ENCODE results near the gene AMFR. TPM values are rescaled to one million over a fixed set of nuclear protein-coding genes. Genes with fewer than 3 reads are reported as not detected.

The AMFR gene
- total RNA-seq, 2 donors from 2014 or later = 87.7 to 130 TPM

- Histone ChIP-seq H3K4me3 (no peak overlapping the region), H3K4me1 (no peaks in the 10 kb centered on the region), H3K9me3 (no peaks in the 10 kb centered on the region), H3K27me3 (no peaks in the 10 kb centered on the region), H3K27ac (no peak overlapping the region), H3K36me3 (replicated peaks in 1 of 2; ENCODE audit: insufficient read depth in 1 of 2, low read depth in 2 of 2) (peaks cover 0 to 22% of the 10 kb centered on the region in 2 donors)
- DNase-seq (no peak), ATAC-seq (no peak)
- TF ChIP-seq CTCF (IDR thresholded peaks at IDR 0.05) (no peak), POLR2A (IDR thresholded peaks at IDR 0.05) (no peak)
- intact Hi-C loops (cut with DNase I) = no loop called here
- 94 to 95% methylated on average over 3 of the region's 3 CpGs for WGBS, 2 donors
Observed at GRCh38 chr16:56389554-56389953, 35.8 kb downstream of the AMFR start.

GRCh38 chr16:56388209-56388608 is 37.1 kb downstream of the AMFR start:
- H3K36me3 ChIP-seq (replicated peaks in 1 of 2; ENCODE audit: insufficient read depth in 1 of 2, low read depth in 2 of 2) = peaks cover 0 to 22% of the 10 kb centered on the region in 2 donors
- no peak for ATAC-seq

GRCh38 chr16:56387396-56387795 is 37.9 kb downstream of the AMFR start:
- WGBS, 2 donors = 94 to 98% methylated on average over 3 of the region's 3 CpGs
- ATAC-seq (no peak), DNase-seq (no peak)
- Histone ChIP-seq H3K4me1 (peaks cover 4% of the 10 kb centered on the region), H3K27me3 (no peaks in the 10 kb centered on the region), H3K4me3 (no peak overlapping the region), H3K9me3 (no peaks in the 10 kb centered on the region), H3K27ac (no peak overlapping the region), H3K36me3 (replicated peaks in 1 of 2; ENCODE audit: insufficient read depth in 1 of 2, low read depth in 2 of 2) (peaks cover 0 to 22% of the 10 kb centered on the region in 2 donors)
- intact Hi-C loops (cut with DNase I) = no loop called here
- TF ChIP-seq CTCF (IDR thresholded peaks at IDR 0.05) (no peak), POLR2A (IDR thresholded peaks at IDR 0.05) (no peak)

More at GRCh38 chr16:56388209-56388608, 37.1 kb downstream of the AMFR start:
- no peaks in the 10 kb centered on the region for H3K9me3 ChIP-seq
- TF ChIP-seq POLR2A (IDR thresholded peaks at IDR 0.05) (no peak), CTCF (IDR thresholded peaks at IDR 0.05) (no peak)
- intact Hi-C loops (cut with DNase I) = no loop called here
- H3K27me3 ChIP-seq = no peaks in the 10 kb centered on the region
- peaks cover 3% of the 10 kb centered on the region for H3K4me1 ChIP-seq
- H3K27ac ChIP-seq = no peak overlapping the region
- no peak for DNase-seq
- H3K4me3 ChIP-seq = no peak overlapping the region

GRCh38 chr16:56384074-56384721 is 41.1 kb downstream of the AMFR start:
- H3K27ac ChIP-seq = peak overlapping the region in 2 of 4 donors; percentile 36 to 61

More at GRCh38 chr16:56384074-56384721, 41.1 kb downstream of the AMFR start:
- Histone ChIP-seq H3K4me3 (no peak overlapping the region), H3K9me3 (peaks cover 0 to 13% (median 0%) of the 10 kb centered on the region in 3 donors), H3K4me1 (peaks cover 4% of the 10 kb centered on the region), H3K27me3 (no peaks in the 10 kb centered on the region), H3K36me3 (replicated peaks in 1 of 2; ENCODE audit: insufficient read depth in 1 of 2, low read depth in 2 of 2) (peaks cover 0 to 20% of the 10 kb centered on the region in 2 donors)
- WGBS, 2 donors = 68 to 73% methylated on average over 4 of the region's 4 CpGs
- intact Hi-C loops (cut with DNase I) = no loop called here
- no peak for TF ChIP-seq POLR2A (IDR thresholded peaks at IDR 0.05)
- TF ChIP-seq CTCF (IDR thresholded peaks at IDR 0.05) = no peak
- ATAC-seq (no peak), DNase-seq (no peak)
